HG03342 (cell line): ENCODE measurements around the gene TPH2.

Source experiments
- ATAC-seq: cut with Tn5 transposase; IDR thresholded peaks from one replicate; pipeline ENCODE4 v1.9.1; 2021; ENCODE audit warnings: mild to moderate bottlenecking, moderate library complexity; ENCODE audit not compliant: unreplicated experiment

TPH2 gene

DNA sequence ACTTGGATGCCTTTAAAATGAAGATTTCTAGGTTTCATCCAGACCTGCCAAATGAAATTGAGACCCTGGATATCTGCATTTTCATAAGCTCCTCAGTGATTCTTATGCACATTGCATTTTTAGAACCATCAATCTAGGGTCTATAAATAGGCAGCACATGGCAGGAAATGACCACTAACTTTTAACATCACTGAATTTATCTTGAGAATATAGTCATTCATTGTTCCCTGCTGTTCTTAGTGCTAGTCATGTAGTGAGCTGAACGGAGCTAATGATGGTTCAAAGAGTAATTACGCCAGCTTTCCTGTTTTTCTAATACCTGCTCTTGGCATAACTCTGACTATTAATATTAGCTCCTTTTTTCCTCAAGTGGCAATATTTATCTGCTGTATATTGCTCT is 91.6 kb downstream of the TPH2 start:
- ATAC-seq = no peak

DNA sequence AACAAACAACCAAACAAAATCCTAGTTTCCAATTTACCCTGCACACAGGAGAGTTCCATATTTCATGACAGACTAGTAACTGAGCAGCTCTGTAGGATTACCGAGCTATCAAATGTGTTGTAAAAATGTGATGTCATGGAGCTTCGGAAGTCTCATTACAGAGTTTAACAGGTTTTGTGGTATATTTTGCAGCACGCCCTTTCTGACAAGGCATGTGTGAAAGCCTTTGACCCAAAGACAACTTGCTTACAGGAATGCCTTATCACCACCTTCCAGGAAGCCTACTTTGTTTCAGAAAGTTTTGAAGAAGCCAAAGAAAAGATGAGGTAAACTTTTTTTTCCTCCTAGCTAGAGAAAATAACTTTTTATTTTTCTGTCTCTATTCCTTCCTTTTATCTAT is 92.4 kb downstream of the TPH2 start:
- ATAC-seq = no peak

DNA sequence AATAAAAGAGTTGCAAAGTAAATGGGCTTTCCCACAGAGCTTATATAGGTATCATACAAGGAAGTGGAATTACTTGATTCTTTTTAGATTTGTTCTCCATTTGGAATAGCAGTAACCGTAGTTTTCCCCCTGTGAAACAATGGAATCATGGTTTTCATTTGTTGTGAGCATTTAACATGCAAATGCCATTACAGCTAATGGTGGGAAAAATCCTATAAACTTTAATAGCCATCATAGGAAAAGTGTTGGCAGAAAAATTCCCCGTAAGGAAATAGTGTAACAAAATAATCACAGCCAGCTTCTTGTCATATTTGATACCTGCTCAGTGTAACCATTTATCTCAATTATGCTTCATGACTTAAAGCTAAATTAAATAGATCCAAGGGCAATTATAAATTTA is 95.3 kb downstream of the TPH2 start:
- no peak for ATAC-seq

DNA sequence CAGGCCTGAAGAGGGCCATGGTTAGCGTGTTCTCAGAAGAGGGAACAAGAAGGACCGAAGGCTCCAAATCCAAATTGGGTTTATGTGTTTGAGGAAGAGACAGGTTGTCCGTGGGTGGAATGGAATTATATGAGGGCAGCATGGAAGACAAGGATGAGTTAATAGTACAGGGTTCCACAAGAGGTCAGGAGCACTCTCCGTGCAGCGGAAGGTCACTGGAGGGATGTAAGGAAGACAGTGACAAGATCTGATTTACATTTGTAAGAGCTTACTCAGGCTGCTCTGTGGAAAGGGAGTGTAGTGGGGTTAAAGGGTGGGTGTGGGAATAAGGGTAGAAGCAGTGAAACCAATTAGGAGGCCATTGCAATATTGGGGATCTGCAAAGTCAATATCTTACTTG is 97.0 kb downstream of the TPH2 start:
- ATAC-seq = no peak

DNA sequence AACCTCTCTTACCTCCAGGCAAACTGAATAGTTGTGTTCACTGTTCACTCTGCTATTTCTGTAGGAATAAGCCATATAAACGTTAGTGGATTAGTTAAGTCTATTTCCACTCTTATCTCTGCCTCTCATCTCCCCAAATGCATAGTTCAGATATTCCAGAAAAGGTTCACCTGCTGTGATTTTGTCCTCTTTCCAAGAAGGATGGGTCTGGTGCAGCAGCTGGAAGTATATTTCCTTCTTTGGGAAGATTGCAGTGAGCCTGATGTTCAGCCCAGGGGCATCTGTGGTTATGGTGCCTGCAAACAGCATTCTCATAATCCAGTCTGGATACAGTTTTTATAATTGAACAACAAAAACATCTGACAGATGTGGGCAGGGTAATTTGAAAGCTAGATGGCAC is 97.7 kb downstream of the TPH2 start:
- no peak for ATAC-seq

DNA sequence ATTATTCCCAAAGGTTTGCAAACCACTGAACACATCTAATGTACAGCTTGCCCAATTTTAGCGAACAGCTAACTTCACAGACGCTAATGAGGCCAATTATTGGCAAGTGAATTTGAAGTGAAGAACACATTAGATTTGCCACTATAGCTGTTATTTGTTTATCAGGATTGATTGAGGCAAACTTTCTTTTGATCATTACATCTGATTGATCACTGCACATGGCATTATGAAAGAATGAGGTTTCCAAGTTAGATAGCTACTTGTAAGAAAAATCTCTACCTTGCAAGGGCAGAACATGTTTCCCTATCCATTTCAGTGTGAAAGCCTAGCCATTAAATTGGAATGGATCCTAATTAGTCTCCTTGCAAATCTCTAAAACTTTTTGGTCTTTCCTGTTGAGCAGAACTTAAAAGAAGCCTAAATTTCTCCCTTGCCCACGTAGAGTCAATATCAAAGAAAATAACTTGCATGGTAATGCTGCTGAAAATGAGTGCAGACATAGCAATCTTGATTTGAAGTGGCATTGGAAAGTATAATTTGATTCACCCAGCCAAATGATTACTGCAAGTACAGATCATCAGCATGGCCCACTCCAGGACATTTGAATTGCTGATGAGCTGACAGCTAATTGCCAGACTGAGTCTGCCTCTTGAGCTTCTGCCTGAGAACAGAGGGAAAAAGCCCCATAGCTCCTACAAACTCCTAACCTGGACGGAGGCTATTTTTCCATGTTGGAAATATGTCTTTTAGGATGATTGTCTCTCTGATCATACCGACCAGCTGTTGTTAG is 98.6 kb downstream of the TPH2 start:
- no peak for ATAC-seq

DNA sequence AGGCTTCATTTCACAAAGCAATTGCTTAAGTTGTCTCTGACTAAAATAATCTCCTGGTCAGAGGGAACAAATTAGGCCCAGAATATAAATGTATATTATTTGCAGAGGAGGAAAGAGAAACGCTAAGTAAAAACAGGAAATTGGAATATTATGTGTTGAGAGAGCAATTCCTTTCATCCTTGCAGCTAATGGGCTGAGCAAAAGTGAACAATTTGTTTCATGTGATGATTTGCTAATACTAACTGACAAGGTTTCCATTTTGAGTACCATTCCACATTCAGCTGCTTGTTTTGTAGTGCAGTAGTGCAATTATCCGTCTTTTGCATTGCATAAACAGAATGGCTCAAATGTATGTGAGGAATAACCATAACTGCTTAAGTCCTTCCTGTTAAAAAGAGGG is 103.2 kb downstream of the TPH2 start:
- ATAC-seq = no peak

DNA sequence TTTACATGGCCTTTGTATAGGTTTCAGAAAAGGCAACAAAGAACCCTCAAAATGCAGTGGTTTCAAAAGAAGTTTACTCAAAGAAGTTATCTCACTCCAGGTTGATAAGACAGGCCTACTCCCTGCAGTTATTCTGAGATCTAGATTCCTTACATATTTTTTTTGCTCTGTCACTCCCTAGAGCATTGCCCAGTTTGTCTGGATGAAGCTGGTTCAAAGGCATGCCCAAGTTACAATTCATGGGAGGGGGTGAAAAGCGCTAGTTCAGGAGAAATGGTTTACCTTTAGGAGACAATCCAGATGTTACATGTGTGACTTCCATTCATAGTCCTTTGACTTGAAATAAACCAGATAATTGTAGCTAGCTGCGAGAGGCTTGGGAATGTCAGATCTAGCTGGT is 115.0 kb downstream of the TPH2 start:
- ATAC-seq = no peak

DNA sequence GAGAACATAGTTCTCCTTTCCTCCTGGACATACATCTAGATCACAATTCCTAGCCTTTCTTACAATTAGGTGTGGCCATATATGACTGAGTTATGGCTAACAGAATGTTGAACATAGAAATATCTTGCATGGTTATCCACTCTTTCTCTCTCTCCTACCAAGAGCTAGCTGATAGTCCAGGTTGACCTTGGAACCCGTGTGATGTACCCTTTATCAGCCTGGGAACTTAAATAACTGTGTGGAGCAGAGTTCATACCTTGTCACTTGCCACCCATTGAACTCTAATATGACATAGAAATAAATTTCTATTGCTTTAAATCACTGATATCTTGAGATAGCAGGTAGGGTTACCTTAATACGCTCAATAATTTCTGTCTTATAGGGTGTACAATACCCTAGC is 115.9 kb downstream of the TPH2 start:
- no peak for ATAC-seq

DNA sequence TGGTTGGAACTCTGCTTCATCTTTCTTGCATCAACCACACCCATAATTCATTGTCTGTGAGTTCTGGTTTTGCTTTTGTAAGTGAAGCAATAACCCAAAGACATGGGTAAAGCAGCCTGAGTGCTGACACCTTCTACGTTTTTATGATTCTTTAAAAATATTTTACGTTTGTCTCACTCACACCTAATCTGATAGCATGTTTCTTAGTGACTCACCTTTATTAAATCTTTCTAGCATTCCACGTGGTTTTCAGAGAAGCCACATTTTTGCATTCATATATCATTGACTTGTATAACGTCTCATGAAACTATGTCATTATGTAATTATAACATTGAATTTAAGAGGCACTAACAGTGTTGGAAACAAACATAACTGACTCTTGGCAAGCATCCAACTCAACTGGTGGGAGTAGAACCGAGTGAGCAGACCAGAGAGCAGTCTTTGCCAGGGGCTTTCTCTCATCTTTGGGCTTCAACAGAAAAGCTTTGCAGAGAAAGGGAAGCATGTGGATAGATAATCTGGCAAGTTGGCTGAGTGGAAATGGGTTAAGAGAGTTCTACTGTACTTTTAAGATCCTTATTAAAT is 118.8 kb downstream of the TPH2 start:
- no peak for ATAC-seq

DNA sequence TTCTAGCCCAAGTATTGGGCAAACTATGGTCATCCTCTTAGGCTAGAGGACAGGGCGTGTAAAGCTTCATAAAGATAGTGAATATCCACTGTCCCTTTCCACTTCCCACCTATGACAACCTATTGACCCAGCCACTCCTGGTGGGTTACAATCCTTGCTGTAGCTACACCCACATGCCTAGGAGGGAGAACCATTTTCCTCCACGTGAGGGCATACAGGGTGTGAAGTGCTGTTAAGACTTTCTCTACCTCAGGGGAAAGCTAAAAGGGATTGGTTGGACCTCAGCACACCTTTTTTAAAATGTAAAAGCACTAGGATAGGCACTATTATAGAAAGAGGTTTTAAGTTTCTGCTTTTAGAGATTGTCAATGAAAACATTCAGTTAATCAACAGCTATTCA is 124.4 kb downstream of the TPH2 start:
- ATAC-seq = no peak

DNA sequence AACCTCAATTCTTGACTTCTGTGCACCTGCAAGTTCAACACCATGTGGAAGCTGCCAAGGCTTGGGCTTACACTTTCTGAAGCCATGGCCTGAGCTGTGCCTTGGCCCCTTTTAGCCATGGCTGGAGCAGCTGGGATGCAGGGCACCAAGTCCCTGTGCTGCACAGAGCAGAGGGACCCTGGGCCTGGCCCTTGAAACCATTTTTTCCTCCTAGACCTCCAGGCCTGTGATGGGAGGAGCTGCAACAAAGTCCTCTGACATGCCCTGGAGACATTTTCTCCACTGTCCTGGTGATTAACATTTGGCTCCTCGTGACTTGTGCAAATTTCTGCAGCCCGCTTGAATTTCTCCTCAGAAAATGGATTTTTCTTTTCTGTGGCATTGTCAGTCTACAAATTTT is 132.4 kb downstream of the TPH2 start:
- no peak for ATAC-seq

DNA sequence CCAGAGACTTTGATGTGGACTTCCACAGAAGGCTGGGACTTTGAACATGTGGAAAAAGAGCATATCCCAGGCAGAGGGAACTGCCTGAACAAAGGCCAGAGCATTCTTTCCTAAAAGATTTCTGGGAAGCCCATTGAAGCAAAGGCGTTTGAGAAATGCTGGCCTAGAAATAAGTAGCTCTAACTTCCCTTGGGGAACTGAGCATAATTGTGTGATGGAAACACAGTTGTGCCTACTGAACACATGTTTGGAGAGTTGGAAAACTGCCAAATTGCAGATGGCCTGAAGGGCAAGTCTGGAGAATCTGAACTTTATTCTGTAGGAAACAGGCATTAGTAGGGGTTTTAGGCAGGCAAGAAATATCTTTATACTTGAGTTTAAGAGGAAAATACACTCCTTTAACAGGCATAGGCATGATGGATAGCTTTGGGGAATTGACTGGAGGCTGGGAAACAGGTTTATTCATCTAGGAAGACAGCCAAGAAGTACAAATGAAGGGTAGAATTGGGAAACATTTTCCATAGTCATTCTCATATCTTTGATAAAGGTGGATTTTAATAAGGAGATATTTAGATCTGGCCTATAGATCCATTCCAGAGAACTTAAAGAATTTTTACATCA is 134.1 kb downstream of the TPH2 start:
- no peak for ATAC-seq

DNA sequence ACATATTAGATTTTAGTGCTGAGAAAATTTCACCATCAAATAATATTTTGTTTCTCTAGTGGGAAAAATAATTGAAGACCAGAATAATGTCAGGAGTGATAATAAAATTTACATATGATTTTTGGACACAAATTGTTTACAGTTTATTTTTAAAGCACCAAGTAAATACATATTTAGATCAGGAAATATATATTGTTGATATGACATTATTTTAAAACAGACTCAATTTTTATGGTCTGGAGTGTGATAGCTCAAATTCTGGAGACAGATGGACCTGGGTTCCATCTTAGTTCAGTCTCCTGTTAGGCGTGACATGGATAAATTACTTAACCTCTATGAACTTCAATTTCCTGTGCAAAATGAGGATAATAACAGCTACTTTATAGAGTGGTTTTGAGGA is 135.4 kb downstream of the TPH2 start:
- no peak for ATAC-seq

DNA sequence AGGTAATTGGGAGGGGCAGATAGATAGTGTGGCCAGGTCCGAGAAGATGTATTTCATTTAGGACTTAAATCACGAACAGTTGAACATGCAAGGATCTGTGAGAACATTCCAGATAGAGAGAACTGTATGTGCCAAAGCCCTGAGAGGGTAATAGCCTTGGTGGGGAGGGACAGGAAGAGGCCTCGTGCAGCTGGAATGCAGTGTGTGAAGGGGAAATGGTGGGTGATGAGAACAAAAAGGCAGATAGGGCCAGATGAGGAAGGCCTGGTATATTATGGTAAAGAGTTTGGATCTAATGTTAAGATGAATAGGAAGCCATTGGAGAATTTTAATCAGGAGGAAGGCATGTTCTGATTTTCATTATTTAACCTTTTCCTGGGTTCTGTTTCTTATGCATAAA is 136.3 kb downstream of the TPH2 start:
- no peak for ATAC-seq

DNA sequence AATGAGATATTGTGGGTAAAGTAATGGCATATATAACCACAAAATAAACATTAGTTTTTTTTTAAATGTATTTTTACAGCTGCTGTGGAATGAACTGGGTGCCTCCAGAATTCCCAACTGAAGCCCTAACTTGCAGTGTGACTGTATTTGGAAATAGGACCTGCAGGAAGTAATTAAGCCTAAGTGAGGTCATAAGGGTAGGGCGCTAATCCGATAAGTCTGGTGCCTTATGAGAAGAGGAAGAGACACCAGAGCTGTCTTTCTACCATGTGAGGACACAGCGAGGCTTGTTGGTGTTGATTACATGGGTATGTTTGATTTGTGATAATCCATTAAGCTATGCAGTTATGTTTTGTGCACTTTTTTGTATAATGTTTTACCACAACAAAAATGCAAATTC is 136.8 kb downstream of the TPH2 start:
- no peak for ATAC-seq

DNA sequence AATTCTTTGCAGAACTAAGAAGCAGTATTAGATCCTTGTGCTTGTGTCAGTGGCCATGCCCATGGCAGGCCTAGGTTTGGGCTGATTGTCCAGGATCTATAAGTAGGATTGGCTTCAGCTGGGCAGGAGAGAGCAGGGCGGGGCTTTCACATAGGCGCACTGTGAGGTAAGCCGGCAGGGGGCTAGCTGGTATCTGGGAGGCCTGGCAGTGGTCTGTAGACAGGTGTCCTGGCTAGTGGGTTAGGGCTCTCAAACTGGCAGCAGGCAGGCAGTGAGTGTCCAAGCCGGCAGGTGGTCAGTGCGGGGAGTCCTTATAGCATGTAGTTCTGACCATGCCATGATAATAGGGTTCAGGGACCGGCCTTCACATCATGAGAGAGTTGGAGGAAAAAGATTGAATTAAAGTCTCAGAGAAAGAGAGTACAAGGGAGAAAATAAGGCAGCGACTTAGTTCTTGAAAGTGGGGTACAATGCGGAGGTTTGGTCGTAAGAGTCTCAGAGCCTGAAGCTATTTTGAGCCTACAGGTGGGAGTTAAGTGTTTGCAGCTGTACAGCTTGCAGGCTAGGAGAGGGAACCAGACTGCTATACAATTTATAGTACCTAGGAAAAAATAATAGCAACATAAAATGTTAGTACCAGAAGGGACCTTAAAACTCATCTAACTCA is 137.4 kb downstream of the TPH2 start:
- no peak for ATAC-seq

DNA sequence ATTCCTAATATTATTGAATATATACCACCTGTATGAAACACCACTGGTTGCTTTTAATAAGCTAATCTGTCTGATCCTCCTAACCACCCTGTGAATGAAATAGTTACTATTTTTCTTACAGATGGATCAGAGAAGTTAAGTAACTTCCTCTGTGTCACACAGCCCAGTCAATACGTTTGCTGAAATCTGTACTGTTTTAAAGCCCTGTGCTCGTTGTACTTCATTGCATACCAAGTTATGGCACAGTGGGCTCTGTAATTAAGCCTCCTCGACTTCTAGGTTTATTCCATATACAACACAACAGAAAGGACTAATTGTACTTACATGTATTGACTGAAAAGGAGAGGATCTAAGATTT is 137.9 kb downstream of the TPH2 start:
- no peak for ATAC-seq

DNA sequence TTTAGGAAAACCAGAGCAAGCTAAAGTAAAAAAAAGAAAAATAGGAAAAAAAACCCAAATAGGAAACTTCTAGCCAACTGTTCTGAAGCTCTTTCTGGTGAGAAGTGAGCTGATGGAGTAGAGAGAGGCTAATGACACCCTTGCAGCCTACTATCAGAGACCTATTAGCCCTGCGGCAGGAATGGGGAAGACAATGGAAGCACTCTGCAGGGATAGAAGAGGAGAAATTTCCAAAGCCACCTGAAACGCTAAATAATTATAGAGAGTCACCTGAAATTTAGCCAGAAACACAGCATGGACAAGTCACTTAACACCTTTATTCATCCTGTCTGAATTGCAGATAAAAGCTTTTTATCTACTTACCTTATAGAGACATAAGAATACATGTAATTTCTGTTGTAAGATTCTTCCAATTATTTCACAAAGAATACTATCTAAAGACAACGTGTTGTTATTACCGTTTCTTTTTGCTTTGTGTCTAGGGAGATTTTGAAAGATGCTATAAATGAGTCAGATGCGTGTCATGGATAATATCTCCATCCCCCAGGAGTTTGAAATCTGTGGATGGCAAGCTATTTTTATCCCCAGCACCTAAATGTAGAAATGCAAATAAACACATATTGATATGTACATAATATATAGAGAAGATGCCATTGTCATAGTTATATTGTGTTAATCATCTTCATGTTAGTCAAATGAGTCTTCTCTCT is 138.6 kb downstream of the TPH2 start:
- ATAC-seq = no peak

DNA sequence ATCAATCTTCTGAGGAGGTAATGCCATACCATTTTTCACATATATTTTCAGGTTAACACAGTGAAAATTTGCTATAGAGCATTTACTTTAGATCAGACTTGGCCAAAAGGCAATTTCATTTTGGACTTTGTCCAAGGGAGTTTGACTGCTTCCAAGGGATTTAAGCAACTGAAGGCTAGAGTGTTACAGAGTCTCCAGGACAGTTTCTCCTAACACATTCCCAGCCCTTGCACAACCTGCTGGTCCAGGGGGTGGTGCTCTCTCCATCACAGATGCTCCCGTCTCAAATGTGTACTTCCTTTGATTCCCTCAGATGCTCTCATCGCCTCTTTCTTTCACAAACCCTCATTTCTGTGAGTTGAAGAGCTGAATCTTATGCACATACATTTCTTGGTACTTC is 143.1 kb downstream of the TPH2 start:
- ATAC-seq = no peak
